Measurements from ENCODE around the gene ZIC4.

ZIC4 gene

DNA sequence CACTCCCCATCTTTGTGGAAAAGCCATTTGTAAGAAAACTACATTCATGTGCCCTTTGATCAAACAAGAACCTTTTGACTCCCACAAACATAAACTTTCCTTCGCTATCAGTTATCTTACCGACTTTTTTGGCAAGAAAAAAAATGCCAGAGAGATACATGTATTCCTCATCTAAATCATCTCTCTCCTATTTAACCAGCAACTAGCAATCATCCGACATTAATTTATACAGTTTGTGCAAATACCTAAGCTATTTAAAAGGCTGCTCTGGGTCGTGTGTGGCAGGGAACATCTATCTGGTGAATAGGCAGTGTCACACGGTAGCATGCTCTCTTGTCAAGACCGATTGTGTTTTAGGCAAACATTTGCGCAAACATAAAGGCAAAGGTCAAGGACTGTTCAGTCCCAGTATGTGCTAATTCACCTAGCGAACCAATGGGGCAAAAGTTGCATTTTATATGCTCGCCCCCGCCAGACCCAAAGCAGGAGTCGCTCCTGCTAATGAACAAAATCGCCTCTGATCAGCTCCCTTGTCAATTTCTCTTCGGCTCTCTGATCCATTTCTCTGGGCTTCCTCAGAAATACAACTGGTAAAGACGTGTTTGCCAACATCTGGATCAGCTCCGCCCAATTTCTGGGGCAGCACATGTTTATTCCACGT is 37.7 kb downstream of the ZIC4 start (continued):
- TF ChIP-seq TSHZ2 (CRISPR knock-in tag; IDR thresholded peaks at IDR 0.05) (no peak), CSDC2 (CRISPR knock-in tag; IDR thresholded peaks at IDR 0.05) (no peak), RARB (CRISPR knock-in tag; IDR thresholded peaks at IDR 0.05) (no peak), PPARA (CRISPR knock-in tag; IDR thresholded peaks at IDR 0.05; ENCODE audit: borderline replicate concordance) (no peak), ZNF565 (CRISPR knock-in tag; conservative IDR thresholded peaks at IDR 0.05; ENCODE audit: low read depth) (no peak)

DNA sequence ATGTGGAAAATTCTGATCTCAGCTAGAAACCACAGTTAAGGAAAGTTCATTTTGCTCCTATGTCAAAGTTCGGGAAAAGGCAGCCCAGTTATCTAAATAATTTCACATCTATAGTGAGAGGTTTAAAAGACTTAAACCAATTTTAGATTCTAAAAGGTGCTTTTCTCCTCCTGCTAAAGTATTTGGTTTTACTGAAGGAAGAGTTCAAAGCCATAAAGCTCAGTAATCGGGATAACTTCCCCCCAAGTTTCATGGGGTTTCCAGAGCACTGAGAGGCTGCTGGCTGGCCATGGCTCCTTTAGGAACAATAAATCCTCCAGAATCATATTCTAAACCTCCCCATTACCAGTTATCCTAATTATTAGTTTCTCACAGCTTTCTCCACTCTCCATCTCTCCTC is 38.2 kb downstream of the ZIC4 start:
- TF ChIP-seq POU6F1 (CRISPR knock-in tag; IDR thresholded peaks at IDR 0.05; ENCODE audit: borderline replicate concordance, low read depth) (no peak), SNAI2 (CRISPR knock-in tag; IDR thresholded peaks at IDR 0.05) (no peak)
- ATAC-seq, result no peak

DNA sequence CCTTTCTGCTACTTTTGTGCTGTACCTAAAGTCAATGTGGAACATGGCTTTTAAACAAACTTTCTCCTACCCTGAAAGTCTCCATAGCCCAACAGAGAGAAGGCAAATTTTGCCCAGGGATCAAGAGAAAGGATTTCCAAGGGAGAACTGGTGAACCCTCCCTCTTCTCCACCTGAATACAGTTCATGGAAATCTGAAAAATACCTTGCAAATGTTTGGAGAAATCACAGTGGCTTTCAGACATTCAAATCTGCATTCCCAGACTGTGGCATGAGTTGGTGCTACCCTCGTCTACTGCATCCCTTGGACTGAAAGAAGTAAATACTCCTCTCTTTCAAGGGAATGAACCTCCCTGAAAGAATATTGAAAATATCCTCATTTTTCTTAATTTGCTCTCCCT is 38.7 kb downstream of the ZIC4 start:
- TF ChIP-seq TCF4 (CRISPR knock-in tag; IDR thresholded peaks at IDR 0.05; ENCODE audit: borderline replicate concordance), result no peak
- no peak for TF ChIP-seq OSR1 (CRISPR knock-in tag; IDR thresholded peaks at IDR 0.05)
- no peak for TF ChIP-seq PPARA (CRISPR knock-in tag; IDR thresholded peaks at IDR 0.05; ENCODE audit: borderline replicate concordance)
- TF ChIP-seq TSHZ2 (CRISPR knock-in tag; IDR thresholded peaks at IDR 0.05), result no peak
- TF ChIP-seq ZNF70 (CRISPR knock-in tag; IDR thresholded peaks at IDR 0.05), result no peak
- TF ChIP-seq PATZ1 (CRISPR knock-in tag; IDR thresholded peaks at IDR 0.05; ENCODE audit: borderline replicate concordance), result no peak
- TF ChIP-seq ZNF8 (CRISPR knock-in tag; IDR thresholded peaks at IDR 0.05), result no peak
- no peak for TF ChIP-seq ESRRG (CRISPR knock-in tag; IDR thresholded peaks at IDR 0.05)
- no peak for TF ChIP-seq CSDC2 (CRISPR knock-in tag; IDR thresholded peaks at IDR 0.05)
- TF ChIP-seq, protein P1, sequence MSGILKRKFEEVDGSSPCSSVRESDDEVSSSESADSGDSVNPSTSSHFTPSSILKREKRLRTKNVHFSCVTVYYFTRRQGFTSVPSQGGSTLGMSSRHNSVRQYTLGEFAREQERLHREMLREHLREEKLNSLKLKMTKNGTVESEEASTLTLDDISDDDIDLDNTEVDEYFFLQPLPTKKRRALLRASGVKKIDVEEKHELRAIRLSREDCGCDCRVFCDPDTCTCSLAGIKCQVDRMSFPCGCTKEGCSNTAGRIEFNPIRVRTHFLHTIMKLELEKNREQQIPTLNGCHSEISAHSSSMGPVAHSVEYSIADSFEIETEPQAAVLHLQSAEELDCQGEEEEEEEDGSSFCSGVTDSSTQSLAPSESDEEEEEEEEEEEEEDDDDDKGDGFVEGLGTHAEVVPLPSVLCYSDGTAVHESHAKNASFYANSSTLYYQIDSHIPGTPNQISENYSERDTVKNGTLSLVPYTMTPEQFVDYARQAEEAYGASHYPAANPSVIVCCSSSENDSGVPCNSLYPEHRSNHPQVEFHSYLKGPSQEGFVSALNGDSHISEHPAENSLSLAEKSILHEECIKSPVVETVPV (CRISPR knock-in tag; IDR thresholded peaks at IDR 0.05), result no peak
- no peak for TF ChIP-seq RARB (CRISPR knock-in tag; IDR thresholded peaks at IDR 0.05)
- TF ChIP-seq ISL1 (CRISPR knock-in tag; IDR thresholded peaks at IDR 0.05), result no peak
- TF ChIP-seq POU6F1 (CRISPR knock-in tag; IDR thresholded peaks at IDR 0.05; ENCODE audit: borderline replicate concordance, low read depth), result no peak
- no peak for TF ChIP-seq GLIS3 (CRISPR knock-in tag; IDR thresholded peaks at IDR 0.05)
- TF ChIP-seq TOX (CRISPR knock-in tag; IDR thresholded peaks at IDR 0.05; ENCODE audit: borderline replicate concordance), result no peak
- TF ChIP-seq SNAI2 (CRISPR knock-in tag; IDR thresholded peaks at IDR 0.05), result no peak
- no peak for TF ChIP-seq ZFP30 (CRISPR knock-in tag; IDR thresholded peaks at IDR 0.05)
- ATAC-seq, result no peak
